K562 (cell line): ENCODE data around the gene PAN3. TPM values are rescaled to one million over a fixed set of nuclear protein-coding genes. Genes with fewer than 3 reads are reported as not detected.

Experiments used
- ATAC-seq: fragments of 200-7000 bp; cut with Tn5 transposase; 3 replicates; pipeline ENCODE4 v1.9.1; 2020; ENCODE audit warnings: moderate library complexity
- BruUV-seq: library from RNA; stranded (reverse); fragments of 400-500 nt; replicated peaks from 2 replicates; lab custom pipeline; 2021; lab: Mats Ljungman, UMichigan
- CTCF ChIA-PET: fragments of 300-600 bp; formaldehyde crosslinking; extraction: SDS; loops from one replicate; lab custom pipeline; 2021; ENCODE audit warnings: low intra/inter-chr PET ratio; lab: Yijun Ruan, JAX
- POLR2A ChIA-PET: fragments of 300-600, 350-650 bp; sonication (Branson Sonifier 250); formaldehyde crosslinking; extraction: SDS; loops from one replicate; lab custom pipeline; 2021; ENCODE audit warnings: antibody characterized with exemption, inconsistent platforms; lab: Yijun Ruan, JAX
- DNase-seq, 4 experiments: peaks; one replicate each; pipeline versions ENCODE4 v3.0.0 to v3.0.0-alpha.2; 2011 to 2018; ENCODE audit warnings: low spot score in 3 of 4, mixed read lengths in 3 of 4; ENCODE audit errors: extremely low read depth in 1 of 4
- FAIRE-seq: peaks from 2 replicates; lab custom pipeline; 2011; peaks lifted over from hg19 to GRCh38; lab: Jason Lieb, UNC
- H2AFZ ChIP-seq: 2 replicates; pipeline ENCODE4 v1.6.0; 2011; ENCODE audit warnings: low read depth, low read length, control low read depth, inconsistent platforms
- H3K27ac ChIP-seq: fragments of 200-600 bp; 3 replicates; pipeline ENCODE4 v1.8.0; 2011; ENCODE audit warnings: low read depth, mild to moderate bottlenecking, control low read depth, inconsistent platforms, low read length, moderate library complexity, mixed read lengths; ENCODE audit errors: extremely low read depth
- H3K27me3 ChIP-seq, 2 experiments: fragments of 300-600 bp in 1 of 2; 2 replicates in 1 of 2; 3 replicates in 1 of 2; pipeline versions ENCODE4 v1.6.0 to v1.8.0; 2011; ENCODE audit warnings: inconsistent platforms in 2 of 2, low read length in 2 of 2, mild to moderate bottlenecking in 1 of 2, mixed read lengths in 1 of 2, moderate library complexity in 1 of 2; ENCODE audit not compliant: control insufficient read depth in 2 of 2, insufficient read depth in 2 of 2
- H3K36me3 ChIP-seq: fragments of 300-600 bp; 3 replicates; pipeline ENCODE4 v1.8.0; 2011; ENCODE audit warnings: mild to moderate bottlenecking, low read length, inconsistent platforms; ENCODE audit not compliant: control insufficient read depth, insufficient read depth
- H3K4me1 ChIP-seq, 2 experiments: fragments of 200-600 bp in 1 of 2; replicated peaks in 1 of 2; 2 replicates in 1 of 2; 3 replicates in 1 of 2; pipeline versions ENCODE4 v1.5.1 to v1.8.0; 2011; ENCODE audit warnings: inconsistent platforms in 2 of 2, low read length in 2 of 2, mild to moderate bottlenecking in 1 of 2, mixed read lengths in 1 of 2, moderate library complexity in 1 of 2; ENCODE audit not compliant: control insufficient read depth in 2 of 2, insufficient read depth in 2 of 2
- H3K4me2 ChIP-seq: 2 replicates; pipeline ENCODE4 v1.6.1; 2011; ENCODE audit warnings: low read length, control low read depth, inconsistent platforms, mixed read lengths; ENCODE audit not compliant: insufficient read depth
- H3K4me3 ChIP-seq: fragments of 200-600 bp; sonication (generic), shearing (Covaris generic); 2 replicates; pipeline ENCODE4 v1.5.1; 2016; ENCODE audit warnings: control low read depth, inconsistent platforms
- H3K79me2 ChIP-seq: fragments of 200-600 bp; 3 replicates; pipeline ENCODE4 v1.8.0; 2011; ENCODE audit warnings: low read length, inconsistent platforms; ENCODE audit not compliant: control insufficient read depth, insufficient read depth
- H3K9ac ChIP-seq, 2 experiments: 2 replicates each; pipeline versions ENCODE4 v1.6.0 to v1.6.1; 2011; ENCODE audit warnings: low read depth in 2 of 2, low read length in 2 of 2, control low read depth in 1 of 2, inconsistent platforms in 1 of 2, mild to moderate bottlenecking in 1 of 2, mixed read lengths in 1 of 2; ENCODE audit not compliant: insufficient read depth in 1 of 2
- H3K9me1 ChIP-seq: one replicate; pipeline ENCODE4 v1.6.0; 2011; ENCODE audit warnings: inconsistent platforms, mild to moderate bottlenecking, low read length, moderate library complexity; ENCODE audit not compliant: control insufficient read depth, insufficient read depth
- H3K9me3 ChIP-seq: replicated peaks from 2 replicates; pipeline ENCODE4 v1.5.1; 2011; ENCODE audit warnings: low read depth, low read length, inconsistent platforms; ENCODE audit not compliant: control insufficient read depth, insufficient read depth
- H4K20me1 ChIP-seq: replicated peaks from 2 replicates; pipeline ENCODE4 v1.6.1; 2011; ENCODE audit warnings: low read length, inconsistent platforms, mixed read lengths; ENCODE audit not compliant: control insufficient read depth, insufficient read depth
- KAT7 ChIP-seq: sonication (generic); formaldehyde crosslinking; IDR thresholded peaks from 2 replicates; pipeline ENCODE4 v1.8.0; 2022; ENCODE audit warnings: missing genetic modification reagents, mild to moderate bottlenecking, borderline replicate concordance
- POU5F1 ChIP-seq: fragments of 150-350 bp; IDR thresholded peaks from 2 replicates; pipeline ENCODE4 v1.6.1; 2014; ENCODE audit warnings: borderline replicate concordance, low read length, low read depth, mild to moderate bottlenecking; ENCODE audit not compliant: partially characterized antibody
- RUNX1 ChIP-seq: sonication (generic); IDR thresholded peaks from 2 replicates; pipeline ENCODE4 v1.6.1; 2016; ENCODE audit warnings: antibody characterized with exemption, low read depth
- ZKSCAN3 ChIP-seq: fragments of 250-450 bp; sonication (Bioruptor Pico); IDR thresholded peaks from 2 replicates; pipeline ENCODE4 v1.4.0; 2020
- WGBS: fragments of 100-300 bp; shearing (Covaris generic); methylation state at CpG from one replicate; pipeline ENCODE4 v1.1.6; 2016; ENCODE audit warnings: low coverage, mixed read lengths; ENCODE audit not compliant: insufficient coverage; ENCODE audit errors: missing lambda C conversion rate; 5-methylcytosine and 5-hydroxymethylcytosine counted together
- in situ Hi-C: fragments of 300-500 bp; cut with MboI; formaldehyde crosslinking; loops from 4 replicates; pipeline ENCODE4 v1.15.0; 2018; ENCODE audit warnings: inconsistent platforms, mixed read lengths
- intact Hi-C: fragments of 100-400 bp; cut with micrococcal nuclease; formaldehyde crosslinking; loops from 2 replicates; pipeline ENCODE4 v1.14.2; 2022
- polyA plus RNA-seq, 8 experiments: library from polyadenylated mRNA; depleted of rRNA in 4 of 8; stranded (reverse) in 5 of 8; unstranded in 3 of 8; fragments of >200 nt; fragmentation: Nextera tagmentation in 2 of 8; fragmentation: Illumina TruSeq in 1 of 8; extraction: Ambion mirVana in 2 of 8; extraction: Trizol in 1 of 8; gene quantifications; 2 replicates each; pipeline versions ENCODE4 v1.2.1 to v1.2.3, GENCODE V29; 2011 to 2014; ENCODE audit warnings: inconsistent platforms in 1 of 8, missing spikeins in 1 of 8
- total RNA-seq, 7 experiments: library from RNA; depleted of rRNA in 6 of 7; stranded (reverse); fragments of >200 nt in 6 of 7; fragmentation: Illumina TruSeq in 2 of 7; extraction: Trizol in 2 of 7; gene quantifications; 2 replicates each; pipeline versions ENCODE4 v1.2.1 to v1.2.3, GENCODE V29; 2011 to 2021; ENCODE audit warnings: low replicate concordance in 1 of 7
- TF ChIP-seq, protein P1 (sequence below), 2 experiments: IDR thresholded peaks; 2 replicates each; pipeline ENCODE4 v1.6.1; 2012; ENCODE audit warnings: improper control_type of control experiment in 2 of 2, low read depth in 2 of 2, low read length in 2 of 2, borderline replicate concordance in 1 of 2
- TF ChIP-seq, protein P2 (sequence below): fragments of 450-650 bp; IDR thresholded peaks from 2 replicates; pipeline ENCODE4 v1.6.1; 2016; ENCODE audit warnings: antibody characterized with exemption
- TF ChIP-seq, protein P3 (sequence below): fragments of 200-800 bp; sonication (Bioruptor generic); IDR thresholded peaks from 2 replicates; pipeline ENCODE4 v1.6.1; 2017; ENCODE audit warnings: missing genetic modification characterization, missing compliant biosample characterization
- TF ChIP-seq, protein P4 (sequence below): conservative IDR thresholded peaks from 2 replicates; pipeline ENCODE4 v1.6.1; 2011; ENCODE audit warnings: low read depth, mild to moderate bottlenecking, low read length; ENCODE audit not compliant: control insufficient read depth

PAN3 gene
- total and polyA plus RNA-seq, 9 of the 15 experiments (the other 6 are each of a cell fraction or from before 2014, with no cell fraction given) = 7.2 to 19.9 (median 11.6) TPM

DNA sequence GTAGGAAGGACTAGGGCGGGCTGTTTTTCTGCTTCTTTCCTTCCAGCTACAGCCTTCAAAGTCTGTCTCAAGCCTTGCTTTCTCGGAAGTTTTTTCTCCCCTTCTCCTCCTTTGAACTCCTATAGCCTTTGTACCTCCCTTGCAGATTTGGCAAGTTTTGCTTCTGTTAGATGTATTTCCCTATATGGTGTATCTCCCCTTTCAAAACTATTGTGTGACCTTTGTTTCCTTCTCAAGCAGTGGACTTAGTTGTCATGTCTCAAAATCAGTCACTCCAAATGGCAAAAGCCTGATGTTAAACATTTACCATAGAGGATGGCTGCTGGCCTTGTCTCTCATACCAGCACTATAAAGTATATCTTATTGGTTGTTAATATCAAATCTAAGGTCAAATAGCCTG is 203.9 kb downstream of the PAN3 start:
- FAIRE-seq (no peak), ATAC-seq (no peak), DNase-seq (no peak)
- intact Hi-C loops (no loop called here), in situ Hi-C loops (no loop called here)
- H3K9me3 ChIP-seq = no peaks in the 10 kb centered on the region
- CTCF ChIA-PET = interaction anchor here (0.6 kb wide), 1 partner anchor 24 kb away, joined by 3 read pairs; no protein-coding TSS in a partner anchor
- H3K4me1 ChIP-seq = no peaks in the 10 kb centered on the region; a peak in 1 of 5 replicates
- no TSS peak for BruUV-seq
- H3K4me3 ChIP-seq = no peak overlapping the region
- POLR2A ChIA-PET = no interaction called here
- H3K27ac ChIP-seq = no peak overlapping the region
- H3K4me2 ChIP-seq = no peak overlapping the region
- no peaks in the 10 kb centered on the region for H3K79me2 ChIP-seq
- no peaks in the 10 kb centered on the region for H3K9me1 ChIP-seq
- no peak overlapping the region for H3K9ac ChIP-seq
- no peak overlapping the region for H2AFZ ChIP-seq
- 44% methylated on average over 1 of the region's 2 CpGs for WGBS
- no peaks in the 10 kb centered on the region for H4K20me1 ChIP-seq
- TF ChIP-seq, protein P1, sequence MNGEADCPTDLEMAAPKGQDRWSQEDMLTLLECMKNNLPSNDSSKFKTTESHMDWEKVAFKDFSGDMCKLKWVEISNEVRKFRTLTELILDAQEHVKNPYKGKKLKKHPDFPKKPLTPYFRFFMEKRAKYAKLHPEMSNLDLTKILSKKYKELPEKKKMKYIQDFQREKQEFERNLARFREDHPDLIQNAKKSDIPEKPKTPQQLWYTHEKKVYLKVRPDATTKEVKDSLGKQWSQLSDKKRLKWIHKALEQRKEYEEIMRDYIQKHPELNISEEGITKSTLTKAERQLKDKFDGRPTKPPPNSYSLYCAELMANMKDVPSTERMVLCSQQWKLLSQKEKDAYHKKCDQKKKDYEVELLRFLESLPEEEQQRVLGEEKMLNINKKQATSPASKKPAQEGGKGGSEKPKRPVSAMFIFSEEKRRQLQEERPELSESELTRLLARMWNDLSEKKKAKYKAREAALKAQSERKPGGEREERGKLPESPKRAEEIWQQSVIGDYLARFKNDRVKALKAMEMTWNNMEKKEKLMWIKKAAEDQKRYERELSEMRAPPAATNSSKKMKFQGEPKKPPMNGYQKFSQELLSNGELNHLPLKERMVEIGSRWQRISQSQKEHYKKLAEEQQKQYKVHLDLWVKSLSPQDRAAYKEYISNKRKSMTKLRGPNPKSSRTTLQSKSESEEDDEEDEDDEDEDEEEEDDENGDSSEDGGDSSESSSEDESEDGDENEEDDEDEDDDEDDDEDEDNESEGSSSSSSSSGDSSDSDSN (IDR thresholded peaks at IDR 0.05; ENCODE audit: borderline replicate concordance in 1 of 2, low read depth in 2 of 2, low read length in 2 of 2) = peak in 1 of 2 experiments; percentile 44; a peak in 1 of 4 replicates
- TF ChIP-seq ZKSCAN3 = no peak
- H3K36me3 ChIP-seq = no peaks in the 10 kb centered on the region
- peaks cover 0 to 2% of the 10 kb centered on the region in 2 experiments; a peak in 1 of 5 replicates for H3K27me3 ChIP-seq

DNA sequence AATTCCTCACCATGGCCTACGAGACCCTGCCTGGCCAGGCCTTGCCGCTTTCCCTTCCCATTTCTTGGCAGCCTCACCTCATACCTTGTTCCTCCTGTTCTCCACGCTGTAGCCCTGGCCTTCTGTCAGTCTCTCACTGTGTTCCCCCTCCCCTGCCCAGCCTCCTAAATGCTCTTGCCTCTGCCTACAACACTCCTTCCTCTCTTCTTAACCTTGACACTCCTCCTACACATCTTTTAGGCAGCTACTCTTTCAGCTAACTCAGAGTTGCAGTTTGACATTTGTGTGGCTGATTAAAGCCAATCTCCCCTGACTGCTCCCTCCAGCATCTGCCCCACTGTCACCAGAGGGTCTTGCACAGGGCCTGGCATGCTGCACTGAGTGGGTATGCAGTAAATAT is 205.8 kb downstream of the PAN3 start:
- Histone ChIP-seq H3K9me3 (no peaks in the 10 kb centered on the region), H3K9me1 (no peaks in the 10 kb centered on the region), H2AFZ (no peak overlapping the region), H3K79me2 (no peaks in the 10 kb centered on the region), H3K27ac (no peak overlapping the region), H3K27me3 (peaks cover 0 to 2% of the 10 kb centered on the region in 2 experiments; a peak in 1 of 5 replicates), H3K4me3 (no peak overlapping the region), H3K36me3 (no peaks in the 10 kb centered on the region), H3K4me1 (peaks cover 0 to 3% of the 10 kb centered on the region in 2 experiments; a peak in 2 of 5 replicates), H3K4me2 (no peak overlapping the region), H3K9ac (no peak overlapping the region), H4K20me1 (no peaks in the 10 kb centered on the region)
- ATAC-seq (no peak), FAIRE-seq (no peak), DNase-seq (no peak)
- CTCF ChIA-PET = no interaction called here
- TF ChIP-seq KAT7 (CRISPR knock-in tag) = no peak
- TF ChIP-seq, protein P2, sequence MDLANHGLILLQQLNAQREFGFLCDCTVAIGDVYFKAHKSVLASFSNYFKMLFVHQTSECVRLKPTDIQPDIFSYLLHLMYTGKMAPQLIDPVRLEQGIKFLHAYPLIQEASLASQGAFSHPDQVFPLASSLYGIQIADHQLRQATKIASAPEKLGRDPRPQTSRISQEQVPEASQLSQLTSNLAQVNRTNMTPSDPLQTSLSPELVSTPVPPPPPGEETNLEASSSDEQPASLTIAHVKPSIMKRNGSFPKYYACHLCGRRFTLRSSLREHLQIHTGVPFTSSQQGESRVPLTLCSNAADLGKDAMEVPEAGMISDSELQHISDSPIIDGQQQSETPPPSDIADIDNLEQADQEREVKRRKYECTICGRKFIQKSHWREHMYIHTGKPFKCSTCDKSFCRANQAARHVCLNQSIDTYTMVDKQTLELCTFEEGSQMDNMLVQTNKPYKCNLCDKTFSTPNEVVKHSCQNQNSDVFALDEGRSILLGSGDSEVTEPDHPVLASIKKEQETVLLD = no peak
- TF ChIP-seq, protein P3, sequence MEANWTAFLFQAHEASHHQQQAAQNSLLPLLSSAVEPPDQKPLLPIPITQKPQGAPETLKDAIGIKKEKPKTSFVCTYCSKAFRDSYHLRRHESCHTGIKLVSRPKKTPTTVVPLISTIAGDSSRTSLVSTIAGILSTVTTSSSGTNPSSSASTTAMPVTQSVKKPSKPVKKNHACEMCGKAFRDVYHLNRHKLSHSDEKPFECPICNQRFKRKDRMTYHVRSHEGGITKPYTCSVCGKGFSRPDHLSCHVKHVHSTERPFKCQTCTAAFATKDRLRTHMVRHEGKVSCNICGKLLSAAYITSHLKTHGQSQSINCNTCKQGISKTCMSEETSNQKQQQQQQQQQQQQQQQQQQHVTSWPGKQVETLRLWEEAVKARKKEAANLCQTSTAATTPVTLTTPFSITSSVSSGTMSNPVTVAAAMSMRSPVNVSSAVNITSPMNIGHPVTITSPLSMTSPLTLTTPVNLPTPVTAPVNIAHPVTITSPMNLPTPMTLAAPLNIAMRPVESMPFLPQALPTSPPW = no peak
- TF ChIP-seq POU5F1 = no peak
- TF ChIP-seq RUNX1 = no peak
- TF ChIP-seq, protein P4, sequence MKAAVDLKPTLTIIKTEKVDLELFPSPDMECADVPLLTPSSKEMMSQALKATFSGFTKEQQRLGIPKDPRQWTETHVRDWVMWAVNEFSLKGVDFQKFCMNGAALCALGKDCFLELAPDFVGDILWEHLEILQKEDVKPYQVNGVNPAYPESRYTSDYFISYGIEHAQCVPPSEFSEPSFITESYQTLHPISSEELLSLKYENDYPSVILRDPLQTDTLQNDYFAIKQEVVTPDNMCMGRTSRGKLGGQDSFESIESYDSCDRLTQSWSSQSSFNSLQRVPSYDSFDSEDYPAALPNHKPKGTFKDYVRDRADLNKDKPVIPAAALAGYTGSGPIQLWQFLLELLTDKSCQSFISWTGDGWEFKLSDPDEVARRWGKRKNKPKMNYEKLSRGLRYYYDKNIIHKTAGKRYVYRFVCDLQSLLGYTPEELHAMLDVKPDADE = no peak
- POLR2A ChIA-PET = no interaction called here
- 22% methylated on average over 3 of the region's 3 CpGs for WGBS
- intact Hi-C loops (no loop called here), in situ Hi-C loops (no loop called here)
- BruUV-seq = no TSS peak
